ENCODE results near the gene SYT2. TPM values are rescaled to one million over a fixed set of nuclear protein-coding genes. Genes with fewer than 3 reads are reported as not detected.
A peak's percentile ranks its signal among the peaks of the same experiment; 100 is the strongest.

SYT2 gene
- total RNA-seq, 1 experiment from 2014 or later: not detected

- Histone ChIP-seq H3K4me1 (ENCODE audit: insufficient read depth, low read length) (no peaks in the 10 kb centered on the region), H3K36me3 (ENCODE audit: low read depth, low read length) (no peaks in the 10 kb centered on the region), H3K9ac (ENCODE audit: low read length) (no peak overlapping the region), H3K27ac (ENCODE audit: low read length) (no peak overlapping the region), H3K9me3 (ENCODE audit: low read length) (no peaks in the 10 kb centered on the region), H3K4me3 (ENCODE audit: low read length) (no peak overlapping the region), H3K4me2 (ENCODE audit: low read length) (no peak overlapping the region), H2AFZ (ENCODE audit: low read length) (no peak overlapping the region), H4K20me1 (ENCODE audit: low read length) (no peaks in the 10 kb centered on the region), H3K27me3 (ENCODE audit: low read length) (peaks cover 4% of the 10 kb centered on the region; the same call in 1 of the 2 replicates), H3F3A (ENCODE audit: low read length, unreplicated experiment) (no peaks in the 10 kb centered on the region), H3K79me2 (ENCODE audit: low read length) (no peaks in the 10 kb centered on the region), H3K9me2 (replicated peaks; ENCODE audit: low read length) (no peaks in the 10 kb centered on the region)
- ATAC-seq (no peak), DNase-seq (peak; percentile 39)
- no TSS peak for BruUV-seq (replicated peaks)
- TF ChIP-seq, protein P1, sequence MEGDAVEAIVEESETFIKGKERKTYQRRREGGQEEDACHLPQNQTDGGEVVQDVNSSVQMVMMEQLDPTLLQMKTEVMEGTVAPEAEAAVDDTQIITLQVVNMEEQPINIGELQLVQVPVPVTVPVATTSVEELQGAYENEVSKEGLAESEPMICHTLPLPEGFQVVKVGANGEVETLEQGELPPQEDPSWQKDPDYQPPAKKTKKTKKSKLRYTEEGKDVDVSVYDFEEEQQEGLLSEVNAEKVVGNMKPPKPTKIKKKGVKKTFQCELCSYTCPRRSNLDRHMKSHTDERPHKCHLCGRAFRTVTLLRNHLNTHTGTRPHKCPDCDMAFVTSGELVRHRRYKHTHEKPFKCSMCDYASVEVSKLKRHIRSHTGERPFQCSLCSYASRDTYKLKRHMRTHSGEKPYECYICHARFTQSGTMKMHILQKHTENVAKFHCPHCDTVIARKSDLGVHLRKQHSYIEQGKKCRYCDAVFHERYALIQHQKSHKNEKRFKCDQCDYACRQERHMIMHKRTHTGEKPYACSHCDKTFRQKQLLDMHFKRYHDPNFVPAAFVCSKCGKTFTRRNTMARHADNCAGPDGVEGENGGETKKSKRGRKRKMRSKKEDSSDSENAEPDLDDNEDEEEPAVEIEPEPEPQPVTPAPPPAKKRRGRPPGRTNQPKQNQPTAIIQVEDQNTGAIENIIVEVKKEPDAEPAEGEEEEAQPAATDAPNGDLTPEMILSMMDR (conservative IDR thresholded peaks at IDR 0.05; ENCODE audit: low read depth, low read length): no peak
- intact Hi-C loops (cut with micrococcal nuclease): no loop called here
- POLR2A ChIA-PET (ENCODE audit: unreplicated experiment): no interaction called here
- CTCF ChIA-PET: interaction anchor here (0.9 kb wide), 1 partner anchor 63 kb away, joined by 3 read pairs; no protein-coding TSS in a partner anchor
Measured at GRCh38 chr1:202656951-202657646, 53.2 kb downstream of the SYT2 start.

DNA sequence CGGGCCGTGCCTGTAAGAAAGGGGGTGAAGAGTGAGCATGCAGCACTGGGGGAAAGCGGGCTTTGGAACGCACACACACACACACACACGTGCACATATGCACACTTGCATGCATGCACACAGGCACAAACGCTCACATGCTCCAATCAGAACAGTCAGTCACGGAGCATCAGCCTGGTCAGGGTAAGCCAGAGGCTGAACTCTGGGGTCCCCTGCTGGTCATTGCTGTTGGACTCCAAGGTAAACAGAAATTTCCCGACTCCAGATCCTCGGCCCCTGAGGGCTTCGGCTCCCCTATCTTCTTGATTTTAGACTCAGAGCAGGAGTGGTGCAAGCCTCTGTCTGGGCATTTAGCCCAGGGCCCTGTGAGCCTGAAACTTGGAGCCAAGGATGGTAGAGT is 54.2 kb downstream of the SYT2 start:
- no peak overlapping the region for H3K4me2 ChIP-seq (ENCODE audit: low read length)

DNA sequence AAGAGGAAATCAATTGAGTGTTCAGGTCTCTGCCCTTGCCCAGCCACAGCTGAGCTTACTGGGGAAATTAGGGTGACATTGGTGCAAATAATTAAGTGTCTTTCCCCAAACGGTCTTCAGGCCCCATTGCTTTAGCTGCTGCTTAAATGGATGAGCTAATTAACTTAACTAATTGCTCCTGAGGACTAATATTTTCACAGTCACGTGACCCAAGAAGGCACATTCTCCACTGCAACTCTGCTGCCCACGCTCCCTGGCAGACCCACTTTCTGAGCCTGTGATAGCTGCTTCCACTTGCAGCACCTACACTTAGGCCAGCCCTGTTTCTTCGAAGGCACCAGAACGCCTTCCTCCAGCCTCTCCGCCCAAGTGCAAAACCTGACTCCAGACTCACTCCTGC is 56.2 kb downstream of the SYT2 start:
- intact Hi-C loops (cut with micrococcal nuclease): no loop called here
- Histone ChIP-seq H3K4me2 (ENCODE audit: low read length) (no peak overlapping the region), H2AFZ (ENCODE audit: low read length) (no peak overlapping the region), H3K27me3 (ENCODE audit: low read length) (peaks cover 9% of the 10 kb centered on the region; the same call in 1 of the 2 replicates), H3K9ac (ENCODE audit: low read length) (no peak overlapping the region), H4K20me1 (ENCODE audit: low read length) (no peaks in the 10 kb centered on the region), H3K36me3 (ENCODE audit: low read depth, low read length) (no peaks in the 10 kb centered on the region), H3K4me1 (ENCODE audit: insufficient read depth, low read length) (no peaks in the 10 kb centered on the region), H3F3A (ENCODE audit: low read length, unreplicated experiment) (no peaks in the 10 kb centered on the region), H3K9me2 (replicated peaks; ENCODE audit: low read length) (no peaks in the 10 kb centered on the region), H3K79me2 (ENCODE audit: low read length) (no peaks in the 10 kb centered on the region), H3K9me3 (ENCODE audit: low read length) (no peaks in the 10 kb centered on the region), H3K27ac (ENCODE audit: low read length) (no peak overlapping the region), H3K4me3 (ENCODE audit: low read length) (no peak overlapping the region)
- ChIA-PET POLR2A (ENCODE audit: unreplicated experiment) (no interaction called here), CTCF (no interaction called here)
- BruUV-seq (replicated peaks): no TSS peak
- no peak for ATAC-seq
- TF ChIP-seq, protein P1 (conservative IDR thresholded peaks at IDR 0.05; ENCODE audit: low read depth, low read length): no peak
- TF ChIP-seq EZH2 (IDR thresholded peaks at IDR 0.05; ENCODE audit: low read length, unreplicated experiment): no peak
- no peak for TF ChIP-seq EZH2phosphoT487 (IDR thresholded peaks at IDR 0.05; ENCODE audit: borderline replicate concordance, low read length)
- DNase-seq: no peak

More for the DNA sequence above, 54.2 kb downstream of the SYT2 start:
- ATAC-seq (no peak), DNase-seq (no peak)
- Histone ChIP-seq H3K4me3 (ENCODE audit: low read length) (no peak overlapping the region), H3K79me2 (ENCODE audit: low read length) (no peaks in the 10 kb centered on the region), H2AFZ (ENCODE audit: low read length) (no peak overlapping the region), H3F3A (ENCODE audit: low read length, unreplicated experiment) (no peaks in the 10 kb centered on the region), H3K4me1 (ENCODE audit: insufficient read depth, low read length) (no peaks in the 10 kb centered on the region), H3K27me3 (ENCODE audit: low read length) (peaks cover 9% of the 10 kb centered on the region; the same call in 1 of the 2 replicates), H3K9me2 (replicated peaks; ENCODE audit: low read length) (no peaks in the 10 kb centered on the region), H3K9me3 (ENCODE audit: low read length) (no peaks in the 10 kb centered on the region), H4K20me1 (ENCODE audit: low read length) (no peaks in the 10 kb centered on the region), H3K27ac (ENCODE audit: low read length) (no peak overlapping the region), H3K36me3 (ENCODE audit: low read depth, low read length) (no peaks in the 10 kb centered on the region), H3K9ac (ENCODE audit: low read length) (no peak overlapping the region)
- TF ChIP-seq, protein P1 (conservative IDR thresholded peaks at IDR 0.05; ENCODE audit: low read depth, low read length): peak; percentile 12; the same call in 1 of the 2 replicates
- TF ChIP-seq EZH2phosphoT487 (IDR thresholded peaks at IDR 0.05; ENCODE audit: borderline replicate concordance, low read length): no peak
- BruUV-seq (replicated peaks): no TSS peak
- ChIA-PET POLR2A (ENCODE audit: unreplicated experiment) (no interaction called here), CTCF (no interaction called here)
- intact Hi-C loops (cut with micrococcal nuclease): no loop called here

All from PC-3 (cell line).